ENCODE data around the gene CCDC117.

CCDC117 gene

DNA sequence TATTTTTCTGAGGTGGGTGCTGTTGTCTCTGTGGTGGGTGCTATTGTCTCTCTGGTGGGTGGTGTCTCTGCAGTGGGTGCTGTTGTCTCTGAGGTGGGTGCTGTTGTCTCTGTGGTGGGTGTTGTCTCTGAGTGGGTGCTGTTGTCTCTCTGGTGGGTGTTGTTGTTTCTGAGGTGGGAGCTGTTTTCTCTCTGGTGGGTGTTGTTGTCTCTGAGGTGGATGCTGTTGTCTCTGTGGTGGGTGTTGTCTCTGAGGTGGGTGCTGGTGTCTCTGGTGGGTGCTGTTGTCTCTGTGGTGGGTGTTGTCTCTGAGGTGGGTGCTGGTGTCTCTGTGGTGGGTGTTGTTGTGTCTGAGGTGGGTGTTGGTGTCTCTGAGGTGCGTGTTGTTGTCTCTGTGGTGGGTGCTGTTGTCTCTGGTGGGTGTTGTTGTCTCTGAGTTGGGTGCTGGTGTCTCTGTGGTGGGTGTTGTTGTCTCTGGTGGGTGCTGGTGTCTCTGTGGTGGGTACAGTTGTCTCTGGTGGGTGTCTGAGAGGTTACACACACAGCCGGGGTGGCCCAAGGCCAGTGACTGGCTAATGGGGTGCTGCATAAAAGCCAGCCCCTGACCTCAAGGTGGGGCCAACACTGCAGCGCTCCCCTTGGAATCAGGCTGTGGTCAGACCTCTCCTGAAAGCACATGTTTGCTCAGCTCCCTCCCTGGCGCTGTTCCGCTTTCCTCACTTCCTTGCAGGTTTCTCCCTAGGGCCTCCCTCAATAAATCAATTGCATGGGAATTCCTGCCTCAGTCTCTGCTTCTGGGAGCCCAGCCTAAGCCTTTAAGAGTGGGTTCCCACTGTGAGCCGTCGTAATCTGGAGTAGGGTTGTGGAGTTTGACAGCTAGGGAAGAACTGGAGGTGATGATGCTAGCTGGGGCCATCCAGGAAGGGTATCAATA lies 58.9 kb downstream of the CCDC117 start:
- DNase-seq: no peak

GRCh38 chr22:28832731-28833130 lies 60.2 kb downstream of the CCDC117 start:
- DNase-seq: no peak

GRCh38 chr22:28833276-28833923 lies 60.9 kb downstream of the CCDC117 start:
- DNase-seq: no peak

DNA sequence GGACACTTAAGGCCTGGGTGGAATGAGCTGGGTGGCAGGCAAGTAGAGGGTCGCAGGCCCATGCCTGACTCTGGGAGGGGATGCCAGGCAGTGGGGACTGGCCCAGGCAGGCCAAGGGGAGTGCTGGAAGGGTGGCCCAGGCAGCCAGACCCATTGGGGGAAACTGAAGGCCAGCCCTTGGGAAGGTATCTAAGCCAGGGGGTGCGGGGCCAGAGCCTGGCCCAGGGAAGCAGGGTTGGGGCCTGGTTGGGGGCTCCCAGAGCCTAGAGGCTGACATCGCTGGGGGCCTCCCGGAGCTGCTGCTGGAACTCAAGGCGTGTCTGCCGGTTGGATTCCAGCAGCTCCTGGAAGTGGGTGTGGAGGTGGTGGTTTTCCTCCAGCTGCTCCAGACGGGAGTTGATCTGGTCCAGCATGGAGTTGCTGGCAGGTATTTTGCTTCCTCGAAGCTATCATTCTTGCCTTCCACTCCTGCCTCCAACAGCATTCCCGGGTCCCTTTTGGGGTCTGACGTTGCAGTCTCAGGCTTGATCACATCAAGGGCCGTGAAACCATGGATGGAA lies 63.2 kb downstream of the CCDC117 start:
- no peak for DNase-seq

DNA sequence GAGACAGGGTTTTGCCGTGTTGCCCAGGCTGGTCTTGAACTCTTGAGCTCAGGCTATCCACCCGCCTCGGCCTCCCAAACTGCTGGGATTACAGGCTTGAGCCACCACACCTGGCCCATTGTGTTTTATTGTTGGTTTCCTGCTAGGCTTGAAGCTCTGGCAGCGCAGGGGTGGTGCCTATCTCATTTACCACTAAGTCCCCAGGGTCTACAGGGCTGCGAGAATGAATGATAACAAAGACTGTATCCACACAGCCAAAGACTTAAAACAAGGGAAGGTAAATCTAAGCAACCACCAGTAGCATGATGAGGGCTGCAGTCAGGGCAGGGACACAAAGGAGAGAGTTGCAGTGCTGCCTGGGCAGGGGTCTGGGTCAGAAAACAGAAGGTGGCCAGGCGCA lies 65.1 kb downstream of the CCDC117 start:
- DNase-seq: no peak
